HG03460 (cell line): ENCODE measurements around the gene FRMD4B.
A peak's percentile ranks its signal among the peaks of the same experiment; 100 is the strongest.

Experiments used
- ATAC-seq: cut with Tn5 transposase; IDR thresholded peaks from one replicate; pipeline ENCODE4 v1.9.1; 2021; ENCODE audit not compliant: unreplicated experiment

FRMD4B gene

GRCh38 chr3:69368129-69368741 lies 17.7 kb downstream of the FRMD4B start:
- peak; percentile 98 for ATAC-seq

GRCh38 chr3:69367586-69367985 lies 18.3 kb downstream of the FRMD4B start:
- no peak for ATAC-seq

GRCh38 chr3:69364354-69364753 lies 21.5 kb downstream of the FRMD4B start:
- no peak for ATAC-seq

- ATAC-seq, result no peak
These were observed 25.2 kb downstream of the FRMD4B start for GRCh38 chr3:69360690-69361089.

GRCh38 chr3:69359916-69360315 lies 26.0 kb downstream of the FRMD4B start:
- no peak for ATAC-seq

- no peak for ATAC-seq
These were observed 26.5 kb downstream of the FRMD4B start for GRCh38 chr3:69359339-69359893.

GRCh38 chr3:69357196-69357595 lies 28.7 kb downstream of the FRMD4B start:
- ATAC-seq, result no peak

- ATAC-seq, result no peak
These were observed 30.9 kb downstream of the FRMD4B start for GRCh38 chr3:69354948-69355347.

- no peak for ATAC-seq
These were observed 32.4 kb downstream of the FRMD4B start for GRCh38 chr3:69353503-69353902.

GRCh38 chr3:69353088-69353478 lies 32.8 kb downstream of the FRMD4B start:
- ATAC-seq, result no peak

GRCh38 chr3:69352305-69353087 lies 33.4 kb downstream of the FRMD4B start:
- no peak for ATAC-seq

- ATAC-seq, result no peak
These were observed 42.0 kb downstream of the FRMD4B start for GRCh38 chr3:69343875-69344274.

GRCh38 chr3:69342074-69342473 lies 43.8 kb downstream of the FRMD4B start:
- no peak for ATAC-seq

- no peak for ATAC-seq
These were observed 46.1 kb downstream of the FRMD4B start for GRCh38 chr3:69339760-69340159.

GRCh38 chr3:69338911-69339310 lies 47.0 kb downstream of the FRMD4B start:
- ATAC-seq, result no peak

GRCh38 chr3:69332934-69333333 lies 53.0 kb downstream of the FRMD4B start:
- no peak for ATAC-seq

- ATAC-seq, result no peak
These were observed 54.9 kb downstream of the FRMD4B start for GRCh38 chr3:69330891-69331400.

- no peak for ATAC-seq
These were observed 56.0 kb downstream of the FRMD4B start for GRCh38 chr3:69329892-69330291.

GRCh38 chr3:69328963-69329302 lies 57.0 kb downstream of the FRMD4B start:
- no peak for ATAC-seq

- no peak for ATAC-seq
These were observed 57.6 kb downstream of the FRMD4B start for GRCh38 chr3:69328103-69328962.

GRCh38 chr3:69326855-69327300 lies 59.0 kb downstream of the FRMD4B start:
- peak; percentile 84 for ATAC-seq
